ENCODE results near the gene NPIPB12.
"Not testable (repeated sequence)": the region's sequence is repeated elsewhere in the genome, so short reads cannot be mapped to it uniquely, and the experiment has no call there.

NPIPB12 gene

DNA sequence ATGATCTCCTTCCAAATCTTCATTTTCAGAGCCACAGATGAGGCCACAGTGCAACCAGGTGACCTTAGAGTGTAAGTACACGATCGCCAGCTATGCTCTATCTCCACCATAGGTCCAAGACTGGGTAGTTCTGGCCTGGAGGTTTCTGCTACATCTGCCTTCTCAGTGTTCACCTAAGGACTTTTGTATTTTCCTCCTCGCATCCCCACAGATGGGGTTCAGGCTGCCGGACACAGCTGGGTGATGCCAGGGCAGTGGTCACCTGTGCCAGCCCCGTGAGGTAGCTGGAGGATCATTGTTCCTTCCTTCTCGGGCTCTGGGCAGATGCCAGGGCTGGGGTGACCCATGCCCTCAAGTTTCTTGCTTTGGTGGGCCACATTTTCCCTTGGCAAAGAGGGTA, at the start of gene NPIPB12:
Gene NPIPB12, minus strand, starts transcription at position 101 of the 400 bp plus-strand sequence.
- not testable (repeated sequence) for H3K4me1 Mint-ChIP-seq, H3K4me3 Mint-ChIP-seq, H3K27ac Mint-ChIP-seq, H3K36me3 Mint-ChIP-seq, H3K27me3 Mint-ChIP-seq, H3K9me3 Mint-ChIP-seq

DNA sequence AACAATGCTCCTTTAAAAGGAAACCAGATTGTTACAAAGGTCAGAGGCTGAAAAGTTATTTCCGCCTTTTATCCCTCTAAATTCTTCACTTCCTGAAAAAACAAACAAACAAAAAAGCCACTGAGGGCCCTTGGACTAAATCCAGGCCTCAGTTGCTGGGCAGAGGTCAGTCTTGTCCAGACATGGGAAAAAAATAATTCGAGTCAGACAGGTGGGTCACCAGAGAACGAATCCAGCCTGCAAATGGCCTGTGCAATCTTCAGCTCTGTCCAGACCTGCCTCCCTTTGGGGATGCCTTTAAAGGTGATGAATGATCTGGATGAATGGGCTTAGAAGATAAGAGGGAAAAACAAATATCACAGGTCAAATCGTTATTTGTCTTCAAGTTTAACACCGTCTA, 15.3 kb upstream of the NPIPB12 start:
- H3K9me3 Mint-ChIP-seq, H3K4me3 Mint-ChIP-seq, H3K36me3 Mint-ChIP-seq, H3K4me1 Mint-ChIP-seq, H3K27me3 Mint-ChIP-seq, H3K27ac Mint-ChIP-seq: not testable (repeated sequence)

DNA sequence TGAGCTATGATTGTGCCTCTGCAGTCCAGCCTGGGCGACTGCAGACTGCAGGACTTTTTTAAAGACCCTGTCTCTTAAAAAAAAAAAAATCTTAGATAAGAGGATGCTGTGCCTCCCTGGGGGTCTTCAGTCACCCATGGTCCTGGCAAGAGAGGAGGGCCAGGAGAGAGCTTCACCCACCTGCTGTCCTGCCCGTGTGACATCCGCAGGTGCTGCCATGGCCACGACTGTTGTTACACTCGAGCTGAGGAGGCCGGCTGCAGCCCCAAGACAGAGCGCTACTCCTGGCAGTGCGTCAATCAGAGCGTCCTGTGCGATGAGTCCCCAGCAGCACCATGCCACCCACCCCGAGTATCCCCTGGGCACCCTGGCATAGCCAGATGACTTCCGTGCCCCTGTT, 23.9 kb downstream of the NPIPB12 start:
- H3K9me3 Mint-ChIP-seq, H3K27me3 Mint-ChIP-seq, H3K36me3 Mint-ChIP-seq, H3K27ac Mint-ChIP-seq, H3K4me1 Mint-ChIP-seq, H3K4me3 Mint-ChIP-seq: not testable (repeated sequence)

GRCh38 chr16:29472065-29472464, 34.1 kb downstream of the NPIPB12 start:
- H3K27ac Mint-ChIP-seq, H3K9me3 Mint-ChIP-seq, H3K36me3 Mint-ChIP-seq, H3K27me3 Mint-ChIP-seq, H3K4me1 Mint-ChIP-seq, H3K4me3 Mint-ChIP-seq: not testable (repeated sequence)

- H3K4me3 Mint-ChIP-seq, H3K27ac Mint-ChIP-seq, H3K4me1 Mint-ChIP-seq, H3K27me3 Mint-ChIP-seq, H3K36me3 Mint-ChIP-seq, H3K9me3 Mint-ChIP-seq: not testable (repeated sequence)
These were observed 36.5 kb downstream of the NPIPB12 start for GRCh38 chr16:29469660-29470059.

GRCh38 chr16:29467654-29468366, 38.4 kb downstream of the NPIPB12 start:
- H3K9me3 Mint-ChIP-seq, H3K4me3 Mint-ChIP-seq, H3K27me3 Mint-ChIP-seq, H3K36me3 Mint-ChIP-seq, H3K4me1 Mint-ChIP-seq, H3K27ac Mint-ChIP-seq: not testable (repeated sequence)

DNA sequence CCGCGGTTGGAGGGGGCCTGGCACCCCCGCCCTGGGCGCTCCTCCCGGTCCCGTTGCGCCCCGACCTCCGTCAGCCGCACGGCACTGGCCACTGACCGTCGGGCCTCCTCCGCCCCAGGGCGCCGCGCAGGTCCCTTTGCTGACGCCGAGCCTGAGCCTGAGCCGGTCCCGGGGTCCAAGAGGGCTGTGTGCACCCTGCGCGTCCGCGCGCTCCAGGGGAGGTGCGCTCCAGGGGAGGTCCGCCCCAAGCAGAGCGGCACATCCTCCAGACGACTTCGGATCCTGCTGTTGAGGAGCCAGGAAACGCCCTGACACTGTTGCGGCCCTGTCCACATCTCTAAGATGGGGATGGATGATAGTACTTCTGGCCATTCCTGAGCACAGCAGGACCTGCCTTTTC, 39.3 kb downstream of the NPIPB12 start:
- not testable (repeated sequence) for H3K4me1 Mint-ChIP-seq, H3K4me3 Mint-ChIP-seq, H3K9me3 Mint-ChIP-seq, H3K36me3 Mint-ChIP-seq, H3K27me3 Mint-ChIP-seq, H3K27ac Mint-ChIP-seq

- H3K4me1 Mint-ChIP-seq, H3K36me3 Mint-ChIP-seq, H3K9me3 Mint-ChIP-seq, H3K27ac Mint-ChIP-seq, H3K4me3 Mint-ChIP-seq, H3K27me3 Mint-ChIP-seq: not testable (repeated sequence)
These were observed 40.0 kb downstream of the NPIPB12 start for GRCh38 chr16:29465985-29466824.

- not testable (repeated sequence) for H3K4me3 Mint-ChIP-seq, H3K4me1 Mint-ChIP-seq, H3K27ac Mint-ChIP-seq, H3K36me3 Mint-ChIP-seq, H3K27me3 Mint-ChIP-seq, H3K9me3 Mint-ChIP-seq
These were observed 45.6 kb downstream of the NPIPB12 start for GRCh38 chr16:29460647-29461030.

- H3K4me3 Mint-ChIP-seq, H3K4me1 Mint-ChIP-seq, H3K9me3 Mint-ChIP-seq, H3K36me3 Mint-ChIP-seq, H3K27ac Mint-ChIP-seq, H3K27me3 Mint-ChIP-seq: not testable (repeated sequence)
These were observed 46.2 kb downstream of the NPIPB12 start, which contains the start of gene SULT1A4 for GRCh38 chr16:29459706-29460646. SULT1A4 (plus strand) TSS chr16:29459913; CDS start chr16:29461386, 1,473 bp downstream.

DNA sequence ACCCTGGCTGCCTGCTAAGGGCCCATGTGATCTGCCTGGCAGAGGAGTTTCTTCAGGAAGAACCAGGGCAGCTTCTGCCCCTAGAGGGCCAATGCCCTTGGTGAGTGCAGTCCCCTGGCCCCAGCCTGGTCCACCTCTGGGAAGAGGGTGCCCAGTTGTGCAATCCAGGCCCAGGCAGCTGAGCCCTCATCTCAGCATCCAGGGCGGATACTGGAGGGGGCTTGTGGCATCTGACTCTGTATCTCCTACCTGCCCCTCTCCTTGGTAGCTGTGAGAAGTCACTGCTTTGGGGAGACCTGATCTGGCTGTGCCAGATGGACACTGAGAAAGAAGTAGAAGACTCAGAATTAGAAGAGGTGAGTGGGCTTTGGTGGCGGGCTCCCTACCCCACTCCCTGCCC, 48.5 kb downstream of the NPIPB12 start:
- not testable (repeated sequence) for H3K36me3 Mint-ChIP-seq, H3K4me3 Mint-ChIP-seq, H3K4me1 Mint-ChIP-seq, H3K27me3 Mint-ChIP-seq, H3K27ac Mint-ChIP-seq, H3K9me3 Mint-ChIP-seq

- not testable (repeated sequence) for H3K36me3 Mint-ChIP-seq, H3K27ac Mint-ChIP-seq, H3K27me3 Mint-ChIP-seq, H3K4me3 Mint-ChIP-seq, H3K9me3 Mint-ChIP-seq, H3K4me1 Mint-ChIP-seq
These were observed 51.4 kb downstream of the NPIPB12 start for GRCh38 chr16:29454828-29455227.

GRCh38 chr16:29454269-29454668, 51.9 kb downstream of the NPIPB12 start, which contains the start of the genes BOLA2 and SLX1B:
BOLA2 (minus strand) TSS chr16:29454351; CDS start chr16:29454253, 98 bp downstream.
SLX1B (plus strand) TSS chr16:29454533.
- not testable (repeated sequence) for H3K36me3 Mint-ChIP-seq, H3K4me3 Mint-ChIP-seq, H3K9me3 Mint-ChIP-seq, H3K27ac Mint-ChIP-seq, H3K27me3 Mint-ChIP-seq, H3K4me1 Mint-ChIP-seq

DNA sequence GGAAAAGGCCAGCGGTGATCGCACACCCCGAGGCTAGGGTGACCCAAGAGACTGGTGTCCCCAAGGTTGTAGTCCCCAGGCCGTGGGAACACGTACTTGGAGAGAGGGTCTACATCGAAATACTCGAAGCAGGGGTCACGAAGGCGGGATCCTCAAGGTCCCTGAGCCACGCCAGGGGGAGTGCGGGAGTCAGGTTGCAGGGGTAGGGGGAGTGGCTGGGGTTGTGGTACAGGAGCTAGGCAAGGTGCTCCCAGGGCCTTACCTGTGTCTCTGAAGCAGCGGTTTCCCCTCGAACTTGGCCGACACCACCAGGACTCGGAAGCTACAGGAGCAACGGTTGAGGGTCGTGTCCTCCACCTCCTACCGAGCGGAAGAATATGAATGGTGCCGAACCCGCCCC, 52.5 kb downstream of the NPIPB12 start:
- H3K27ac Mint-ChIP-seq, H3K4me1 Mint-ChIP-seq, H3K27me3 Mint-ChIP-seq, H3K9me3 Mint-ChIP-seq, H3K4me3 Mint-ChIP-seq, H3K36me3 Mint-ChIP-seq: not testable (repeated sequence)
